ENCODE results near the gene CUL9. TPM values are rescaled to one million over a fixed set of nuclear protein-coding genes. Genes with fewer than 3 reads are reported as not detected.

CUL9 gene
- 22.0 and 27.6 TPM in 2 replicates for total RNA-seq

DNA sequence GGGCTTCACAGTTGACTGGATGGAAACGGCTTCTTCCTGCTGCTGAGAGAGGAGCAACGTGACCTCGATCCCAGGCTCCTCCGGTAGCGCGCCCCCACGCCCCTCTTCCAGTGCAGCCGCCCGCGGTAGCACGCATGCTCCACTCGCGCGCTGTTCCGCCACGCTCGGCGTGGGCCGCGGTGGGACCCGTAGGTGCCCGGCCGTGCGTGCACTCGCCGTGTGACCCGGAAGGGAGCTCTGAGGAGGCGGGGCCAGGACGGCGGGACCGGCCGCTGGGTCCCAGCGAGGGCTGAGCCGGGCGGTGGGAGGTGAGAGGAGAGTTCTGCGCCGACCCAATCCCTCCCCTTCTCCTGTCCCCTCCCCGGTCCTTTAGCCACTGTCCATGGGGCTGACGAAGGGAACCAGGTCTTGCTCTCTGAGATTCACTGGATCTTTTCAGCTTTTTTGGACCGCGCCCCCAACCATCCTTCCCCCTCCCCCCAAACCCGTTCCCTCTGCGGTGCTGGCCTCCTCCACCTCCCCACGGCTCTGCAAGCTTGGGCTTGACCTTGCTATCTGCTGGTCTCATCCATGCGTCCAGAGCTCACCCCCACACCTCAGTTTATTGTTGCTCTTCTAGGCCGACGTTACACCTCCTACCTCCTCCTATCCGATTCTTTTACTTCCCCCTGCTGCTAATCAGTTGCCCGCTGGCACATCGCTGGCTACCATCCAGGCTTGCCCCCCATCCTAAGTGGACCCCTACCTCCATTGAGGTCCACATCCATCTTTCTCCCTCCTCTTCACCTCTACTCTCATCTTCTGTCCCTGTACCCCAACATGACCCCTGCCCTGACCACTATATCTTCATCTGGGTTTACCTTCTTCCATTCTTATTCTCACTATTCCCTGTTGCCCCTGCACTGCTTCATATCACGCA, at the start of gene CUL9:
Gene CUL9 (plus strand): TSS at position 255 of the 919 bp plus-strand sequence. CDS start 2,115 bp downstream, outside the sequence.

DNA sequence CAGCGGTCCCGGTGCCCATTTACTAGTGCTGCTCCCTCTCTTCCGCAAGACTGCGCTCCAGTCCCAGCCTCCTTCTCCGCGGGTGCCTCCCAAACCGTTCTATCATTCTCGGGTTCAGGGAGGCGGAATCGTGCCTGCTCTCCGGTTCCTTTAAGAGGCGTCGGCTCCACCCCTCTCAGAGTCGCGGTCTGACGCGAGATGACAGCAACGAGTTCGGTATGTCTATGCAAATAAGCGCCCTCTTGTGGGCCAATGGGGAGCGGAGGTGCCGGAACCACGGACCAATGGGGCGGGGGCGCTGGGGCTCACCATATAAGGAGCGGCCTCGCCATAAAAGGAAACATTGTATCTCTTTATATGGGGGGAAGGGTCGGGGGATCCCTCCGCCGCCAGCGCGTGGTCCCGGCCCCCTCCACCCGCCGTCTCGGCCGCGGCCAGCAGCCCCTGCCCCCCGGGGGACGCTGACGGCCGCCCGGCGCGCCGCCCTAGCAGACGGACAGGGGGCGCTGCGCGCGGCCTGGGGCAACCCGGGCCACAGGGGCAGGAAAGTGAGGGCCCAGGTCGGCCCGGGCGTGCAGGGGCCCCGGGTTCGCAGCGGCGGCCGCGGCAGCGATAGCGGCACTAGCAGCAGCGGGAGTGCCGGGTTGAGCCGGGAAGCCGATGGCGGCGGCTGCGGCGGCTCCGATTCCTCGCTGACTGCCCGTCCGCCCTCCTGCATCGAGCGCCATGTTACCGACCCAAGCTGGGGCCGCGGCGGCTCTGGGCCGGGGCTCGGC, 10.9 kb upstream of the CUL9 start, which contains the start of gene SRF:
Gene SRF (plus strand): TSS at position 339 of the 776 bp plus-strand sequence. CDS start 388 bp downstream, at position 727.

DNA sequence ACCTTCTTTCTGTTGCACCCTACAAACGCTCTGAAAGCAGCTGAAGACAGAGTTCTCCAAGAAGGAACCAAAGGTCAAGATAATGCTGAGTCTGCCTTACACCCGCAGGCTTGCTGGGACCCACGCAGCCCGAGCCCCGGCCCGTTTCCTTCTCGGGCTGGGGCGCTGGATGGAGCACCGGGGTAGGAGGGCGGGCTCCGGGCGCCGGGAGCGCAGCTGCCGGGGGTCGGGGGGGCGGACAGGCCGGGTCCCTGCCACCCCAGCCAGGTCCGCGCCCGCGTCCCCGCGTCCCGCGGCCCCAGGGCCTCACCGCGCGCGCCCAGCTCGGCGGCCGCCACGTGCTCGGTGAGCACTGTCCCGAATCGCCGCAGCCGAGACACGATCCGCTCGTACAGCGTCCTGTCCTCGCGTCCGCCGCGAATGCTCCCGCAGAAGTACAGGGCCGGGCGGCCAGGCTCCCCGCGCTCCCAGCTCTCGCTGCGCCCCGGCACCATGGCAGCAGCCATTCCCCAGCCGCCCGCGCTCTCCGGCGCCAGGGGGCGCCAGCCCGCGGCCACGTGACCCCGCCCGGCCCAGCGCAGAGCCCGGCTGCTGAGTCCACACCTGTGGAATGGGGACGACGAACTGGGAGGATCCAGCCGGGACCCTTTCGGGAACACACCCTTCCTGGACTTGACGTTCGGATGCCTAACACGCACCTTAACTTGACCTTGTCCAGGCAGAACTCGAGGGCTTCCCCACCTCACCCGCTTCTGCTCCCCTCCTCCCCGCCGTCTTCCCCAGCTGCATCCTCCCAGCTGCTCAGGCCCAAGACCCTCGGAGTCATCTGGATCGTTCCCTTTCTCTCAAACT, 47.2 kb downstream of the CUL9 start, which contains the start of gene DNPH1:
Gene DNPH1 (minus strand): TSS at position 531 of the 852 bp plus-strand sequence. CDS start 25 bp downstream, at position 506.

DNA sequence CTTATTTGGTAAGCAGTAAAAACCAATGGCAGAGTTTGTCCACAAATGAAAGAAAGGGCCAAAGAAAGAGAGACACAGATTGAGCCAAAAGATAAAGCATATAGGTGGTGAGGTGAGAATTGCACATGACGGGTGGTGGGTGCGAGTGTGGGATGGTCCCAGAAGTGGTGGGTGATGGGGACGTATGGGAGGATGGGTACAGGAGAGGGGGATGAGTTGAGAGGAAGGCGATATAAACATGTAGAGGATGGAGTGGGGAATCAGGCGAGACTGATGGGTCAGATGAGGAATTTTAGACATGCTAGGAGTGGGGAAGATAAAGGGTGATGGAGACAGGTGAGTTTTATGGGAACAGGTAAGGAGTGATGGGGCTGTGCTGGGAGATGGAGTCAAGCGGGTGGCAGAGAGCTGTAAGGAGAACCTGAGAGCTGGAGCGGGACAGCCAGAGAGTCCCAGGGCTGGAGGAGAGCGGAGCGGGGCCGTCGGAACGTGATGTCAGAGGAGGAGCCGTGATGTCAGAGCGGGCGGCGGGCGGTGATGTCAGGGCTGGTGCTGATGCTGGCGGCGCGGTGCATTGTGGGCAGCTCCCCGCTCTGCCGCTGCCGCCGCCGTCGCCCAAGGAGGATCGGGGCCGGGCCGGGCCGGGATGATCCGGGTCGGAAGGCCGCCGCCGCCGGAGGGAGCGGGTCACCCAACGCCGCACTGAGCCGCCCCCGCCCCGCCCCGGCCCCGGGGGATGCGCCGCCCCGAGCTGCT, 61.1 kb downstream of the CUL9 start, which contains the start of gene TTBK1:
Gene TTBK1 (plus strand): TSS at position 574 of the 756 bp plus-strand sequence. CDS start 3,180 bp downstream, outside the sequence.

Other genes starting within 250 kb of the CUL9 start
- gene GNMT, start 221.4 kb upstream of the CUL9 start, total RNA-seq = 0.22 TPM in 1 of 2 replicates, not detected in the other
- 17.9 and 41.4 TPM in 2 replicates for gene PEX6, start 203.0 kb upstream of the CUL9 start, total RNA-seq
- 34.4 and 55.1 TPM in 2 replicates for gene PPP2R5D, start 197.6 kb upstream of the CUL9 start, total RNA-seq
- gene MEA1, start 168.2 kb upstream of the CUL9 start, total RNA-seq = 60.1 and 63.2 TPM in 2 replicates
- 104 and 124 TPM in 2 replicates for gene KLHDC3, start 167.9 kb upstream of the CUL9 start, total RNA-seq
- 71.8 and 146 TPM in 2 replicates for gene RRP36, start 160.6 kb upstream of the CUL9 start, total RNA-seq
- gene CUL7, start 128.3 kb upstream of the CUL9 start, total RNA-seq = 40.9 and 53.2 TPM in 2 replicates
- gene MRPL2, start 122.8 kb upstream of the CUL9 start, total RNA-seq = 23.5 and 26.3 TPM in 2 replicates
- gene KLC4, start 122.6 kb upstream of the CUL9 start, total RNA-seq = 15.2 and 16.2 TPM in 2 replicates
- gene PTK7, start 105.9 kb upstream of the CUL9 start, total RNA-seq = 130 and 157 TPM in 2 replicates
- 32.6 and 57.4 TPM in 2 replicates for gene SRF, start 10.9 kb upstream of the CUL9 start, total RNA-seq
- 33.1 and 43.1 TPM in 2 replicates for gene DNPH1, start 47.3 kb downstream of the CUL9 start, total RNA-seq
- not detected in 2 replicates for gene TTBK1, start 61.3 kb downstream of the CUL9 start, total RNA-seq
- not detected in 2 replicates for gene SLC22A7, start 116.1 kb downstream of the CUL9 start, total RNA-seq
- gene CRIP3, start 126.6 kb downstream of the CUL9 start, total RNA-seq = not detected in 2 replicates
- gene ZNF318, start 187.5 kb downstream of the CUL9 start, total RNA-seq = 9.2 and 15.3 TPM in 2 replicates
- gene ABCC10, start 245.3 kb downstream of the CUL9 start, total RNA-seq = 34.5 and 43.3 TPM in 2 replicates